OCI-LY7 (cell line): ENCODE data around the gene SMIM10L2A.
"Not testable (repeated sequence)": the region's sequence is repeated elsewhere in the genome, so short reads cannot be mapped to it uniquely, and the experiment has no call there.

Source experiments
- CTCF ChIP-seq: fragments of 200-600 bp; sonication (generic); conservative IDR thresholded peaks from 2 replicates; pipeline ENCODE4 v1.5.1; 2014; ENCODE audit warnings: mild to moderate bottlenecking, antibody characterized with exemption, low read length, moderate library complexity, mixed read lengths
- EZH2phosphoT487 ChIP-seq: fragments of 200-600 bp; sonication (generic); IDR thresholded peaks from 2 replicates; pipeline ENCODE4 v1.6.1; 2018; ENCODE audit warnings: low read depth, borderline replicate concordance, mild to moderate bottlenecking, mixed run types, antibody characterized with exemption, low read length, moderate library complexity, mixed read lengths

DNA sequence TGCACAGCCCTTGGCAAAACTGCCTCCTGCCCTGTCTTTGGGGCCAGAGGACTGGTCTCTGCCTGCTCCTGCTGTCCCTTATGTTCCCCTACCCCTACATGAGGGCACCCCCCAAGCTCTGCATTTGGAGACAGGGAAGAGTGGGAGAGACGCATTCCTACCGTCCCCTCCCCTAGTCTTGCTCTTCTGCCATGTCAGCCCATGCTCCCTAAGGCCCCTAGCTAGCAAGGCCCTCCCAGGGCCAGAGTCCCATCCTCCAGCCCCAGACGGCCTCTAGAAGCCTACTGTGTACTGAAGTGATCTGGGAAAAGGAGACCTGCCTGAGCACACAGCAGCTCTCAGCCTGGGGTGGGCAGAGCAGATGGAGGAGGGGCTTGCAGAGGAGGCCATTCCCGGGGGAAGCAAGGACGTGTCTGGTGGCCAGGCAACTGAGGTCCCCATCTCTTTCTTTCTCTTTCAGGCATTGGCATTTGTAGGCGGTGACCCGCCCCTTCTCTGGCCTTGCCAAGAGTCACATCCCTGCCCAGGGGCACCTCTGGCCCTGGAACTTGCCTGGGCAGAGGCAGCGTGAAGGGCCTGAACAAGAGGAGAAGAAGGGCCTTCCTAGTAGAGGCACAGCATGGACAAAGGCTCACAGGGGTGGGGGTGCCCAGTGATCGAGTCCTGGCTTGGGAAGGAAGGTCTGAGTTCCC is 1.6 kb downstream of the SMIM10L2A start:
- not testable (repeated sequence) for TF ChIP-seq EZH2phosphoT487, CTCF
